HepG2 (cell line): Measurements from ENCODE around the gene GJB5. TPM values are rescaled to one million over a fixed set of nuclear protein-coding genes. Genes with fewer than 3 reads are reported as not detected.

Experiments used
- ATAC-seq: fragments of 200-7000 bp; cut with Tn5 transposase; 3 replicates; pipeline ENCODE4 v1.9.1; 2020; ENCODE audit warnings: mild to moderate bottlenecking, moderate library complexity
- BruUV-seq: library from RNA; stranded (reverse); fragments of 400-500 nt; replicated peaks from 2 replicates; lab custom pipeline; 2021; lab: Mats Ljungman, UMichigan
- CTCF ChIA-PET: fragments of 300-600 bp; formaldehyde crosslinking; extraction: SDS; loops from one replicate; lab custom pipeline; 2021; ENCODE audit warnings: low total read pairs, inconsistent platforms, low intra/inter-chr PET ratio; lab: Yijun Ruan, JAX
- POLR2A ChIA-PET: fragments of 350-600 bp; sonication (Branson Sonifier 250); formaldehyde crosslinking; loops from one replicate; lab custom pipeline; 2020; ENCODE audit warnings: antibody characterized with exemption, inconsistent platforms; lab: Yijun Ruan, JAX
- DNase-seq: peaks from one replicate; pipeline ENCODE4 v3.0.0-alpha.2; 2015; ENCODE audit warnings: low spot score
- FAIRE-seq: peaks from 3 replicates; lab custom pipeline; 2011; peaks lifted over from hg19 to GRCh38; lab: Jason Lieb, UNC
- H2AFZ ChIP-seq: one replicate; pipeline ENCODE4 v1.6.1; 2011; ENCODE audit warnings: low read length, inconsistent platforms
- H3K27ac ChIP-seq: fragments of 300-600 bp; 3 replicates; pipeline ENCODE4 v1.8.0; 2011; ENCODE audit warnings: mixed run types, mild to moderate bottlenecking, mixed read lengths, low read length, inconsistent platforms; ENCODE audit not compliant: insufficient read depth; ENCODE audit errors: extremely low read length
- H3K27me3 ChIP-seq, 2 experiments: fragments of 200-600 bp in 1 of 2; 2 replicates in 1 of 2; 3 replicates in 1 of 2; pipeline versions ENCODE4 v1.6.0 to v1.8.0; 2011; ENCODE audit warnings: low read length in 2 of 2, mild to moderate bottlenecking in 2 of 2, moderate library complexity in 2 of 2, inconsistent platforms in 1 of 2; ENCODE audit not compliant: insufficient read depth in 2 of 2, control insufficient read depth in 1 of 2
- H3K36me3 ChIP-seq, 2 experiments: fragments of 200-600 bp in 1 of 2; replicated peaks in 1 of 2; 2 replicates in 1 of 2; 3 replicates in 1 of 2; pipeline versions ENCODE4 v1.5.1 to v1.8.0; 2011; ENCODE audit warnings: low read length in 2 of 2, inconsistent platforms in 1 of 2; ENCODE audit not compliant: insufficient read depth in 2 of 2, control insufficient read depth in 1 of 2
- H3K4me1 ChIP-seq: 2 replicates; pipeline ENCODE4 v1.5.1; 2012; ENCODE audit warnings: low read length, inconsistent platforms; ENCODE audit not compliant: insufficient read depth
- H3K4me2 ChIP-seq: 2 replicates; pipeline ENCODE4 v1.6.0; 2011; ENCODE audit warnings: low read depth, low read length, inconsistent platforms
- H3K4me3 ChIP-seq, 3 experiments: fragments of 200-600 bp in 1 of 3; sonication (generic), shearing (Covaris generic) in 1 of 3; replicated peaks in 1 of 3; 2 replicates each; pipeline ENCODE4 v1.5.1; 2011 to 2016; ENCODE audit warnings: low read length in 3 of 3, inconsistent platforms in 2 of 3, low read depth in 2 of 3, mild to moderate bottlenecking in 2 of 3, control low read depth in 1 of 3, mixed read lengths in 1 of 3; ENCODE audit not compliant: insufficient read depth in 1 of 3
- H3K79me2 ChIP-seq: one replicate; pipeline ENCODE4 v1.6.1; 2011; ENCODE audit warnings: low read length, inconsistent platforms; ENCODE audit not compliant: insufficient read depth
- H3K9ac ChIP-seq: 2 replicates; pipeline ENCODE4 v1.6.0; 2011; ENCODE audit warnings: mild to moderate bottlenecking, low read depth, low read length, inconsistent platforms; ENCODE audit not compliant: insufficient read depth
- H3K9me3 ChIP-seq: 2 replicates; pipeline ENCODE4 v1.5.1; 2012; ENCODE audit warnings: mild to moderate bottlenecking, low read length
- H4K20me1 ChIP-seq: 2 replicates; pipeline ENCODE4 v1.6.0; 2011; ENCODE audit warnings: inconsistent platforms, mild to moderate bottlenecking, low read length, moderate library complexity; ENCODE audit not compliant: insufficient read depth
- BHLHE40 ChIP-seq: IDR thresholded peaks from 2 replicates; pipeline ENCODE4 v1.6.1; 2011; ENCODE audit warnings: low read length, improper control_type of control experiment
- MAZ ChIP-seq, 2 experiments: sonication (generic) in 1 of 2; formaldehyde crosslinking in 1 of 2; IDR thresholded peaks; 2 replicates each; pipeline versions ENCODE4 v1.5.0 to v1.6.1; 2012 to 2020; ENCODE audit warnings: low read depth in 2 of 2, mild to moderate bottlenecking in 2 of 2, borderline replicate concordance in 1 of 2, improper control_type of control experiment in 1 of 2, low read length in 1 of 2, missing genetic modification reagents in 1 of 2, moderate library complexity in 1 of 2
- ZBTB21 ChIP-seq: sonication (generic); formaldehyde crosslinking; IDR thresholded peaks from 2 replicates; pipeline ENCODE4 v1.4.0; 2020; ENCODE audit warnings: missing genetic modification reagents
- ZBTB40 ChIP-seq, 2 experiments: fragments of 450-650 bp in 1 of 2; sonication (generic) in 1 of 2; formaldehyde crosslinking in 1 of 2; IDR thresholded peaks; 2 replicates each; pipeline versions ENCODE4 v1.6.1 to v1.8.0; 2016 to 2022; ENCODE audit warnings: antibody characterized with exemption in 1 of 2, mild to moderate bottlenecking in 1 of 2, missing genetic modification reagents in 1 of 2
- ZNF292 ChIP-seq: sonication (generic); formaldehyde crosslinking; IDR thresholded peaks from 2 replicates; pipeline ENCODE4 v1.8.1; 2022; ENCODE audit warnings: mild to moderate bottlenecking, low read depth, missing genetic modification reagents, borderline replicate concordance
- WGBS: methylation state at CpG from one replicate; pipeline ENCODE4 v1.1.6; 2017; ENCODE audit warnings: low lambda C conversion rate; 5-methylcytosine and 5-hydroxymethylcytosine counted together
- in situ Hi-C: cut with HindIII; loops from 2 replicates; pipeline ENCODE4 v1.10.0; 2017; ENCODE audit warnings: low pct_unique_long_range_greater_than_20kb; ENCODE audit not compliant: extremely low pct_ligation_motif_present
- intact Hi-C: fragments of 100-400 bp; cut with micrococcal nuclease; formaldehyde crosslinking; loops from one replicate; pipeline ENCODE4 v1.10.0; 2022; ENCODE audit not compliant: unreplicated experiment
- polyA plus RNA-seq, 8 experiments: library from polyadenylated mRNA; depleted of rRNA in 3 of 8; stranded (reverse) in 7 of 8; unstranded in 1 of 8; fragments of >200 nt; fragmentation: Illumina TruSeq in 4 of 8; extraction: Trizol in 4 of 8; gene quantifications; 2 replicates each; pipeline versions ENCODE4 v1.2.1 to v1.2.3, GENCODE V29; 2011 to 2016; ENCODE audit warnings: low read depth in 4 of 8, missing spikeins in 1 of 8, mixed read lengths in 1 of 8; ENCODE audit not compliant: insufficient read depth in 1 of 8
- total RNA-seq, 5 experiments: library from RNA; depleted of rRNA; stranded (reverse); fragments of >200 nt; fragmentation: Illumina TruSeq; extraction: Trizol; gene quantifications; 2 replicates each; pipeline ENCODE4 v1.2.3, GENCODE V29; 2016; ENCODE audit warnings: low read depth in 1 of 5

The GJB5 gene
- total and polyA plus RNA-seq, 2 of the 13 experiments (the other 11 are each of a cell fraction or from before 2014, with no cell fraction given) = not detected

- Histone ChIP-seq H3K79me2 (no peaks in the 10 kb centered on the region), H3K27me3 (peaks cover 10 to 42% of the 10 kb centered on the region in 2 experiments; a peak in 4 of 5 replicates), H2AFZ (no peak overlapping the region), H3K27ac (no peak overlapping the region), H4K20me1 (no peaks in the 10 kb centered on the region), H3K4me3 (no peak overlapping the region), H3K9me3 (no peaks in the 10 kb centered on the region), H3K4me1 (no peaks in the 10 kb centered on the region), H3K4me2 (no peak overlapping the region), H3K36me3 (no peaks in the 10 kb centered on the region), H3K9ac (no peak overlapping the region)
- TF ChIP-seq BHLHE40 = peak; percentile 21; the same call in 1 of the 2 replicates
- TF ChIP-seq MAZ (IDR thresholded peaks at IDR 0.05; ENCODE audit: borderline replicate concordance, low read depth, low read length) = no peak
- TF ChIP-seq MAZ (CRISPR knock-in tag; IDR thresholded peaks at IDR 0.05; ENCODE audit: low read depth) = no peak
- no peak for TF ChIP-seq ZNF292
- BruUV-seq = no TSS peak
- 14% methylated on average over 10 of the region's 10 CpGs for WGBS
- ATAC-seq (no peak), FAIRE-seq (no peak), DNase-seq (no peak)
- intact Hi-C loops (no loop called here), in situ Hi-C loops (no loop called here)
- CTCF ChIA-PET = no interaction called here
- POLR2A ChIA-PET = no interaction called here
Measured at GRCh38 chr1:34777519-34778321, 22.9 kb downstream of the GJB5 start.

- no peak overlapping the region for H3K9ac ChIP-seq
- no peak overlapping the region for H3K27ac ChIP-seq
- no peak overlapping the region for H2AFZ ChIP-seq
- POLR2A ChIA-PET = no interaction called here
- CTCF ChIA-PET = no interaction called here
- in situ Hi-C loops = no loop called here
- H3K4me2 ChIP-seq = no peak overlapping the region
- FAIRE-seq (no peak), DNase-seq (no peak)
- H3K27me3 ChIP-seq = peaks cover 10 to 42% of the 10 kb centered on the region in 2 experiments; a peak in 4 of 5 replicates
- TF ChIP-seq ZBTB21 (CRISPR knock-in tag) (no peak), ZBTB40 (IDR thresholded peaks at IDR 0.05) (peak; percentile 64), ZBTB40 (CRISPR knock-in tag; IDR thresholded peaks at IDR 0.05) (no peak)
- TF ChIP-seq, all 625 proteins: peak for 1
- Histone ChIP-seq H3K9me3 (no peaks in the 10 kb centered on the region), H3K79me2 (no peaks in the 10 kb centered on the region), H3K36me3 (no peaks in the 10 kb centered on the region), H3K4me1 (no peaks in the 10 kb centered on the region), H3K4me3 (no peak overlapping the region), H4K20me1 (no peaks in the 10 kb centered on the region)
- BruUV-seq = no TSS peak
- 2% methylated on average over 6 of the region's 6 CpGs for WGBS
- ATAC-seq = no peak
- intact Hi-C loops = no loop called here
Measured at GRCh38 chr1:34778381-34778780, 23.5 kb downstream of the GJB5 start.
